EH (cell line): ENCODE results near the gene KIF1A.

Source experiments
- DNase-seq: peaks from one replicate; pipeline ENCODE4 v3.0.0-alpha.2; 2015; ENCODE audit warnings: low read depth

KIF1A gene

GRCh38 chr2:240764605-240765004, 55.4 kb downstream of the KIF1A start:
- DNase-seq = no peak

GRCh38 chr2:240762971-240763370, 57.0 kb downstream of the KIF1A start:
- DNase-seq = no peak

GRCh38 chr2:240762249-240762648, 57.8 kb downstream of the KIF1A start:
- DNase-seq = no peak

- DNase-seq = no peak
Measured at GRCh38 chr2:240760576-240761246, 59.3 kb downstream of the KIF1A start.

- no peak for DNase-seq
Measured at GRCh38 chr2:240760121-240760520, 59.9 kb downstream of the KIF1A start.

- DNase-seq = peak; percentile 9
Measured at GRCh38 chr2:240759459-240759858, 60.6 kb downstream of the KIF1A start.

GRCh38 chr2:240757086-240757614, 62.9 kb downstream of the KIF1A start:
- no peak for DNase-seq

GRCh38 chr2:240752209-240752608, 67.8 kb downstream of the KIF1A start:
- no peak for DNase-seq

GRCh38 chr2:240750409-240750808, 69.6 kb downstream of the KIF1A start:
- no peak for DNase-seq

- DNase-seq = no peak
Measured at GRCh38 chr2:240749516-240749915, 70.5 kb downstream of the KIF1A start.

GRCh38 chr2:240747256-240747655, 72.8 kb downstream of the KIF1A start:
- no peak for DNase-seq

- DNase-seq = no peak
Measured at GRCh38 chr2:240746671-240747070, 73.3 kb downstream of the KIF1A start.

- no peak for DNase-seq
Measured at GRCh38 chr2:240745962-240746361, 74.1 kb downstream of the KIF1A start.

GRCh38 chr2:240745456-240745855, 74.6 kb downstream of the KIF1A start:
- DNase-seq = no peak

- DNase-seq = no peak
Measured at GRCh38 chr2:240742602-240743095, 77.4 kb downstream of the KIF1A start.

GRCh38 chr2:240741091-240741490, 78.9 kb downstream of the KIF1A start:
- no peak for DNase-seq

GRCh38 chr2:240739797-240740196, 80.2 kb downstream of the KIF1A start:
- DNase-seq = no peak

- no peak for DNase-seq
Measured at GRCh38 chr2:240737958-240738357, 82.1 kb downstream of the KIF1A start.

- DNase-seq = no peak
Measured at GRCh38 chr2:240737512-240737911, 82.5 kb downstream of the KIF1A start.

- DNase-seq = no peak
Measured at GRCh38 chr2:240736281-240737250, 83.5 kb downstream of the KIF1A start.

- DNase-seq = no peak
Measured at GRCh38 chr2:240735476-240735875, 84.5 kb downstream of the KIF1A start.

- no peak for DNase-seq
Measured at GRCh38 chr2:240734756-240735155, 85.3 kb downstream of the KIF1A start.
